Measurements from ENCODE around the gene MPPED1.

MPPED1 gene

GRCh38 chr22:43491177-43491576, 79.4 kb downstream of the MPPED1 start:
- TF ChIP-seq CTCF (IDR thresholded peaks at IDR 0.05), result no peak
- Histone ChIP-seq H3K9me3 (no peaks in the 10 kb centered on the region), H3K27ac (no peak overlapping the region), H3K4me3 (no peak overlapping the region), H3K36me3 (no peaks in the 10 kb centered on the region), H3K27me3 (peaks cover 0 to 29% of the 10 kb centered on the region in 2 donors), H3K4me1 (no peaks in the 10 kb centered on the region)
- no peak for DNase-seq
- intact Hi-C loops (cut with DNase I; ENCODE audit: low total_unique reads), result no loop called here

- intact Hi-C loops (cut with DNase I; ENCODE audit: low total_unique reads), result no loop called here
These were observed 79.9 kb downstream of the MPPED1 start for GRCh38 chr22:43491737-43492136.

GRCh38 chr22:43493297-43493696, 81.5 kb downstream of the MPPED1 start:
- Histone ChIP-seq H3K4me3 (no peak overlapping the region), H3K36me3 (no peaks in the 10 kb centered on the region), H3K4me1 (no peaks in the 10 kb centered on the region), H3K27me3 (peaks cover 0 to 11% of the 10 kb centered on the region in 2 donors), H3K27ac (no peak overlapping the region), H3K9me3 (no peaks in the 10 kb centered on the region)
- DNase-seq, result no peak
- intact Hi-C loops (cut with DNase I; ENCODE audit: low total_unique reads), result no loop called here
- no peak for TF ChIP-seq CTCF (IDR thresholded peaks at IDR 0.05)

More at GRCh38 chr22:43491737-43492136, 79.9 kb downstream of the MPPED1 start:
- DNase-seq, result no peak
- Histone ChIP-seq H3K4me3 (no peak overlapping the region), H3K36me3 (no peaks in the 10 kb centered on the region), H3K27me3 (peaks cover 0 to 24% of the 10 kb centered on the region in 2 donors), H3K4me1 (no peaks in the 10 kb centered on the region), H3K9me3 (no peaks in the 10 kb centered on the region), H3K27ac (no peak overlapping the region)
- no peak for TF ChIP-seq CTCF (IDR thresholded peaks at IDR 0.05)

- H3K27ac ChIP-seq, result no peak overlapping the region
- no peak overlapping the region for H3K4me3 ChIP-seq
- intact Hi-C loops (cut with DNase I; ENCODE audit: low total_unique reads), result no loop called here
- H3K9me3 ChIP-seq, result no peaks in the 10 kb centered on the region
- DNase-seq, result no peak
- H3K36me3 ChIP-seq, result no peaks in the 10 kb centered on the region
- peaks cover 0 to 7% of the 10 kb centered on the region in 2 donors for H3K27me3 ChIP-seq
- TF ChIP-seq CTCF (IDR thresholded peaks at IDR 0.05), result no peak
- H3K4me1 ChIP-seq, result no peaks in the 10 kb centered on the region
These were observed 86.4 kb downstream of the MPPED1 start for GRCh38 chr22:43497956-43498855.

DNA sequence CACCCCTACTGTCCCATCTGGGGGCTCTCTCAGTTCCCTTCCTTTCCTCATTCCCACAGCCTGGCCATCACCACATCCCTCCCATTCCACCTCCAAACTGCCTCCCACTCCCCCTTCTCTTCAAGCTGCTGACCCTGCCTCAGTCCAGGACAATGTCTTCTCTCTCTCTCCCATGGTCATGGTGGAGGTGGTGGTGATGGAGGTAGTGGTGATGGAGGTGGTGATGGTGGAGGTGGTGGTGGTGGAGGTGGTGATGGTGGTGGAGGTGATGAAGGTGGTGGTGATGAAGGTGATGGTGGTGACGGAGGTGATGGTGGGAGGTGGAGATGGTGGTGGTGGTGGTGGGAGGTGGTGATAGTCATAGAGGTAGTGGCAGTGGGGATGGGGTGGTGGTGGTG, 87.0 kb downstream of the MPPED1 start:
- Histone ChIP-seq H3K4me1 (no peaks in the 10 kb centered on the region), H3K27me3 (peaks cover 0 to 3% of the 10 kb centered on the region in 2 donors), H3K4me3 (no peak overlapping the region), H3K36me3 (no peaks in the 10 kb centered on the region), H3K27ac (no peak overlapping the region), H3K9me3 (no peaks in the 10 kb centered on the region)
- intact Hi-C loops (cut with DNase I; ENCODE audit: low total_unique reads), result no loop called here
- TF ChIP-seq CTCF (IDR thresholded peaks at IDR 0.05), result no peak
- DNase-seq, result no peak
